ENCODE data around the gene SASH1. TPM values are rescaled to one million over a fixed set of nuclear protein-coding genes. Genes with fewer than 3 reads are reported as not detected.
"Not testable (repeated sequence)": the region's sequence is repeated elsewhere in the genome, so short reads cannot be mapped to it uniquely, and the experiment has no call there.

SASH1 gene
- polyA plus RNA-seq, 3 donors from 2014 or later: not detected

GRCh38 chr6:148342100-148342349, 613 bp upstream of the SASH1 start:
- peaks cover 6 to 7% of the 10 kb centered on the region in 2 donors for H3K4me1 Mint-ChIP-seq
- H3K36me3 Mint-ChIP-seq: no peaks in the 10 kb centered on the region
- peaks cover 9 to 17% (median 9%) of the 10 kb centered on the region in 3 donors for H3K27me3 Mint-ChIP-seq (ENCODE audit: low read depth in 3 of 3)
- peak overlapping the region in 3 of 5 donors; percentile 66 to 78 (median 68) for H3K4me3 Mint-ChIP-seq
- no peak overlapping the region for H3K27ac Mint-ChIP-seq
- no peak for DNase-seq
- H3K9me3 Mint-ChIP-seq: no peaks in the 10 kb centered on the region

GRCh38 chr6:148343047-148343782, 577 bp downstream of the SASH1 start:
- no peak for DNase-seq
- Mint-ChIP-seq H3K4me1 (peaks cover 6 to 7% of the 10 kb centered on the region in 2 donors), H3K9me3 (no peaks in the 10 kb centered on the region), H3K36me3 (no peaks in the 10 kb centered on the region), H3K4me3 (peak overlapping the region in 2 of 5 donors; percentile 12 to 43), H3K27ac (no peak overlapping the region), H3K27me3 (ENCODE audit: low read depth in 3 of 3) (peaks cover 9 to 19% (median 9%) of the 10 kb centered on the region in 3 donors)

- DNase-seq: no peak
- Mint-ChIP-seq H3K27me3 (ENCODE audit: low read depth in 3 of 3) (peaks cover 9 to 17% (median 9%) of the 10 kb centered on the region in 3 donors), H3K9me3 (no peaks in the 10 kb centered on the region), H3K27ac (no peak overlapping the region), H3K4me3 (no peak overlapping the region), H3K4me1 (peaks cover 6 to 7% of the 10 kb centered on the region in 2 donors), H3K36me3 (no peaks in the 10 kb centered on the region)
Observed at GRCh38 chr6:148345176-148345575, 2.5 kb downstream of the SASH1 start.

- Mint-ChIP-seq H3K27me3 (ENCODE audit: low read depth in 3 of 3) (peaks cover 7 to 17% (median 9%) of the 10 kb centered on the region in 3 donors), H3K27ac (no peak overlapping the region)
Observed at GRCh38 chr6:148345578-148345977, 2.9 kb downstream of the SASH1 start.

GRCh38 chr6:148346681-148347440, 4.2 kb downstream of the SASH1 start:
- DNase-seq: no peak
- Mint-ChIP-seq H3K27me3 (ENCODE audit: low read depth in 3 of 3) (peaks cover 5 to 12% (median 12%) of the 10 kb centered on the region in 3 donors), H3K27ac (no peak overlapping the region), H3K36me3 (no peaks in the 10 kb centered on the region), H3K4me1 (peaks cover 6% of the 10 kb centered on the region in 2 donors), H3K9me3 (no peaks in the 10 kb centered on the region), H3K4me3 (no peak overlapping the region)

More at GRCh38 chr6:148345578-148345977, 2.9 kb downstream of the SASH1 start:
- no peaks in the 10 kb centered on the region for H3K9me3 Mint-ChIP-seq
- DNase-seq: no peak
- no peak overlapping the region for H3K4me3 Mint-ChIP-seq
- H3K36me3 Mint-ChIP-seq: no peaks in the 10 kb centered on the region
- H3K4me1 Mint-ChIP-seq: peaks cover 6 to 7% of the 10 kb centered on the region in 2 donors

GRCh38 chr6:148347441-148348054, 4.9 kb downstream of the SASH1 start:
- peaks cover 0 to under 1% of the 10 kb centered on the region in 2 donors for H3K4me1 Mint-ChIP-seq
- no peaks in the 10 kb centered on the region for H3K36me3 Mint-ChIP-seq
- DNase-seq: no peak
- H3K27me3 Mint-ChIP-seq (ENCODE audit: low read depth in 3 of 3): peaks cover 2 to 12% (median 7%) of the 10 kb centered on the region in 3 donors
- H3K27ac Mint-ChIP-seq: no peak overlapping the region
- H3K9me3 Mint-ChIP-seq: no peaks in the 10 kb centered on the region
- no peak overlapping the region for H3K4me3 Mint-ChIP-seq

- peaks cover 2 to 9% (median 6%) of the 10 kb centered on the region in 3 donors for H3K27me3 Mint-ChIP-seq (ENCODE audit: low read depth in 3 of 3)
Observed at GRCh38 chr6:148348335-148348734, 5.7 kb downstream of the SASH1 start.

GRCh38 chr6:148348778-148349177, 6.1 kb downstream of the SASH1 start:
- Mint-ChIP-seq H3K4me1 (no peaks in the 10 kb centered on the region), H3K4me3 (no peak overlapping the region), H3K27ac (no peak overlapping the region), H3K9me3 (no peaks in the 10 kb centered on the region), H3K36me3 (no peaks in the 10 kb centered on the region), H3K27me3 (ENCODE audit: low read depth in 3 of 3) (peaks cover 2 to 7% (median 6%) of the 10 kb centered on the region in 3 donors)
- no peak for DNase-seq

More at GRCh38 chr6:148348335-148348734, 5.7 kb downstream of the SASH1 start:
- H3K4me3 Mint-ChIP-seq: no peak overlapping the region
- no peaks in the 10 kb centered on the region for H3K36me3 Mint-ChIP-seq
- H3K9me3 Mint-ChIP-seq: no peaks in the 10 kb centered on the region
- no peak overlapping the region for H3K27ac Mint-ChIP-seq
- no peaks in the 10 kb centered on the region for H3K4me1 Mint-ChIP-seq
- no peak for DNase-seq

GRCh38 chr6:148349466-148349865, 6.8 kb downstream of the SASH1 start:
- H3K9me3 Mint-ChIP-seq: no peaks in the 10 kb centered on the region
- peaks cover 4 to 7% (median 6%) of the 10 kb centered on the region in 3 donors for H3K27me3 Mint-ChIP-seq (ENCODE audit: low read depth in 3 of 3)
- no peaks in the 10 kb centered on the region for H3K36me3 Mint-ChIP-seq
- H3K27ac Mint-ChIP-seq: no peak overlapping the region
- no peak overlapping the region for H3K4me3 Mint-ChIP-seq
- H3K4me1 Mint-ChIP-seq: no peaks in the 10 kb centered on the region
- no peak for DNase-seq

GRCh38 chr6:148351309-148351708, 8.7 kb downstream of the SASH1 start:
- no peaks in the 10 kb centered on the region for H3K4me1 Mint-ChIP-seq
- DNase-seq: no peak
- H3K4me3 Mint-ChIP-seq: no peak overlapping the region
- peaks cover 5 to 6% (median 5%) of the 10 kb centered on the region in 3 donors for H3K27me3 Mint-ChIP-seq (ENCODE audit: low read depth in 3 of 3)
- peaks cover 0 to 3% (median 0%) of the 10 kb centered on the region in 6 donors for H3K9me3 Mint-ChIP-seq
- no peak overlapping the region for H3K27ac Mint-ChIP-seq
- no peaks in the 10 kb centered on the region for H3K36me3 Mint-ChIP-seq

- H3K36me3 Mint-ChIP-seq; H3K27me3 Mint-ChIP-seq (ENCODE audit: low read depth in 3 of 3); H3K9me3 Mint-ChIP-seq; H3K4me3 Mint-ChIP-seq; H3K4me1 Mint-ChIP-seq; H3K27ac Mint-ChIP-seq; DNase-seq: not testable (repeated sequence)
Observed at GRCh38 chr6:148352421-148352820, 9.8 kb downstream of the SASH1 start.

- peaks cover 0 to 5% (median 0%) of the 10 kb centered on the region in 6 donors for H3K9me3 Mint-ChIP-seq
- H3K4me3 Mint-ChIP-seq: no peak overlapping the region
- no peaks in the 10 kb centered on the region for H3K36me3 Mint-ChIP-seq
- no peak overlapping the region for H3K27ac Mint-ChIP-seq
- H3K4me1 Mint-ChIP-seq: no peaks in the 10 kb centered on the region
- no peak for DNase-seq
- peaks cover 3 to 7% (median 5%) of the 10 kb centered on the region in 3 donors for H3K27me3 Mint-ChIP-seq (ENCODE audit: low read depth in 3 of 3)
Observed at GRCh38 chr6:148358196-148358785, 15.7 kb downstream of the SASH1 start.

GRCh38 chr6:148359228-148359627, 16.6 kb downstream of the SASH1 start:
- no peak overlapping the region for H3K27ac Mint-ChIP-seq
- peaks cover 0 to 5% (median 0%) of the 10 kb centered on the region in 6 donors for H3K9me3 Mint-ChIP-seq
- H3K4me3 Mint-ChIP-seq: no peak overlapping the region
- DNase-seq: no peak
- H3K27me3 Mint-ChIP-seq (ENCODE audit: low read depth in 3 of 3): peaks cover 3 to 7% (median 5%) of the 10 kb centered on the region in 3 donors
- no peaks in the 10 kb centered on the region for H3K4me1 Mint-ChIP-seq
- no peaks in the 10 kb centered on the region for H3K36me3 Mint-ChIP-seq
